ENCODE data around the gene MAST4.
"Not testable (repeated sequence)": the region's sequence is repeated elsewhere in the genome, so short reads cannot be mapped to it uniquely, and the experiment has no call there.

MAST4 gene

DNA sequence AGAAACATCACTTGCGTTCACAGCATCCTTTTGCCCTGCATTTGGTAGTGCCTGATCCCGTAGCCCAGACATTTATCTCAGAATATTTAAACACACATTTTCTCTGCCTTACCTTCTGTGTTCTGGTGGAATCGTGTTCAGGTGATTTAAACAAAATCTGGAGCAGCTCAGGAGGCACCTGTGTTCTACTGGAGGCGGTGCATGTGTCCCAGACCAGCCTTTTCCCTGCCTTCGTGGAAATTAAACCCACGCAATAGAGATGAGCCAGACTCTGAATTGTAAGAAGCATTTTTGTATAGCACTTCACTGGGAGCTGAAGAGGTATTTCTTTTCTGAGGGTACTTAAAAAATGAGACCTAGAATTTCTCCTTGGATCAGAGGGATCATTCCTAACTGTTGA lies 212.5 kb downstream of the MAST4 start:
- DNase-seq (ENCODE audit: low read depth in 2 of 2) = no peak

GRCh38 chr5:66810151-66810550 lies 214.0 kb downstream of the MAST4 start:
- DNase-seq (ENCODE audit: low read depth in 2 of 2) = no peak

DNA sequence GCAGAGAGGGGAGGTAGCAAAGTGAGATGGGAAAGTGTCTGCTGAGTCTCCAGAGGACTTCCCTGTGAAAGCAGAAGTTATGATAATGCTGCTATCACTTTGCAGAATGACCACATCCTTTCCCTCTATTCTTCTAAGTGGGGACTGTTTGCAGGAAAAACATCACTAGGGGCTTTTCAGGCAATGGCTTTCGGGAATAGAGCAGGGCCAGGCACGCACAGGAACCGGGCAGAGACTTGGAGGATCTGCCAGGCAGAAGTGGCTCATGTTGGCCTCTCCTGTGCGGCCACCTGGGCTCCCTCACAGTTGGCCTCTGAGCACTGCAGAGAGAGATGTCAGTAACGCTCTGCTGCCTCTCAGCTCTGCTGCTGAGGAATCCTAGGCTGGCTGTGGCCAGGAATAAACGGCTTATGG lies 214.7 kb downstream of the MAST4 start:
- no peak for DNase-seq (ENCODE audit: low read depth in 2 of 2)

GRCh38 chr5:66812291-66812690 lies 216.1 kb downstream of the MAST4 start:
- DNase-seq (ENCODE audit: low read depth in 2 of 2) = no peak

DNA sequence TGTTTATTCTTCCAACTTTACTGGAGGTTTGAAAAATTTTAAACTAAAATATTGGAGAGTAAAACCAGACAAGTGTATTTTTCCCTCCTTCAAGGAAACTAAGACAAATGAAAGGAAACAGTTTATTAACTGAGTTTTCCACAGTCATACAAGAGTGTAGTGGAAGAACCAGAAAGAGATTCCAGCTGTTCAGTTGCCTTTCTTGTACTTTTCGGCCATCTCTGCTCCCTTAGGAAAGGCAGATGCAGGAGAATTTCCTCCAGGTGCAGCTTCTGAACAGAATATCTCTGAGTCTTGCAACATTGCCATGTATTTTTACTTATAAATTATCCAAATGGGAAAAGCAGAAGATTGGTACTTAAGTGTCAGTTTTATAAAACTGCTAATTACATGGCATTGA lies 217.1 kb downstream of the MAST4 start:
- no peak for DNase-seq (ENCODE audit: low read depth in 2 of 2)

- DNase-seq (ENCODE audit: low read depth in 2 of 2) = no peak
These were observed 218.2 kb downstream of the MAST4 start for GRCh38 chr5:66814146-66814991.

DNA sequence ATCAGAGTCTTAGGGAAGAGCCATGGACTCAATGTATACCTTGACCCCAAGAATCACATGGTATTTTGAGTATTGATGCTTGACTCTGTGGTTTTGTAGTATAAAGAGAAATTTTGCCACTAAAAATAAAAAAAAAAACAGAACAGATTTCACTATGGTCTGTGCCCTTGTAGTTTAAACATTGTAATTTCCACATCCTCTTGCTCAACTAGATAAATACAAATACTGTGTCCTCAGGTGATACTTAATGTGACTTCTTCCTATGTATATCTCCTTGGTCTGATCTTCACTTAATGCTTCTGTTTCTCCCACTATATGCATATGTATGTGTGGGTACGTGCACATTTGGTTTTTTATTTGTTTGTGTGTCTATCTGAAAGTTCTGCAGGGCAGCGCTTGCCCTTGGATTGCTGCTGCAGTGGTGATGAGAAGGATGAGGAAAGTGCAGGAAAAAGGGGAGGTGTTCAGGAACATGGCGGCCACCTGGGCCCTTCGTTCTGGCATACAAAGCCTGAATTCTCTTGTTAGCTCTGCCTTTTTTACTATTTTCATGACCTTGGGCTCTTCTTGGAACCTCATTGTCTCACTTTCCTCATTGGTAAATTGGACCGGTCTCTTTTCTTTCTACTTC lies 222.2 kb downstream of the MAST4 start:
- no peak for DNase-seq (ENCODE audit: low read depth in 2 of 2)

- DNase-seq (ENCODE audit: low read depth in 2 of 2) = no peak
These were observed 222.7 kb downstream of the MAST4 start for GRCh38 chr5:66818935-66819328.

GRCh38 chr5:66820630-66821207 lies 224.5 kb downstream of the MAST4 start:
- DNase-seq (ENCODE audit: low read depth in 2 of 2) = no peak

- peak in 1 of 2 donors; percentile 10 for DNase-seq (ENCODE audit: low read depth in 2 of 2)
These were observed 225.7 kb downstream of the MAST4 start for GRCh38 chr5:66821688-66822429.

- DNase-seq (ENCODE audit: low read depth in 2 of 2) = not testable (repeated sequence)
These were observed 226.7 kb downstream of the MAST4 start for GRCh38 chr5:66822906-66823305.

- no peak for DNase-seq (ENCODE audit: low read depth in 2 of 2)
These were observed 228.3 kb downstream of the MAST4 start for GRCh38 chr5:66824476-66824875.

- no peak for DNase-seq (ENCODE audit: low read depth in 2 of 2)
These were observed 230.1 kb downstream of the MAST4 start for GRCh38 chr5:66826263-66826662.

DNA sequence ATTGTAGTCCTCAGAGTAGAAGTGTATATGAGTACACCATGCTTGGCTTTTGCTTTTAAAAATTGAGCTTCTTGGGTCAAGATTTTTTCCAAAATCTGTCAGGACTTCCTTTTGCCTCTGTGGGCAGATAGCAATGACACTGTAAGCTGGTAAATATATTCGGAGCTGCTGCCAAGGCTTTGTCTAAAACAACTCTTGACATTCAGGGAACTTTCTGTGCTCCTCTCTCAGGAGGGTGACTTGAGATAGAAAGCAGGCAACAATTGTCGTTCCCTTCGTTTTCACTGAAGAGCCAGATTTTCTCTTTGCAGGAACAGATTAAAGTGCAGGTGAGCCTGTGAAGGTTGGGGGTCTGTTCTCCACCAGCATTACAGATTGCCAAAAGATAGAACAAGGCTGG lies 230.5 kb downstream of the MAST4 start:
- no peak for DNase-seq (ENCODE audit: low read depth in 2 of 2)

DNA sequence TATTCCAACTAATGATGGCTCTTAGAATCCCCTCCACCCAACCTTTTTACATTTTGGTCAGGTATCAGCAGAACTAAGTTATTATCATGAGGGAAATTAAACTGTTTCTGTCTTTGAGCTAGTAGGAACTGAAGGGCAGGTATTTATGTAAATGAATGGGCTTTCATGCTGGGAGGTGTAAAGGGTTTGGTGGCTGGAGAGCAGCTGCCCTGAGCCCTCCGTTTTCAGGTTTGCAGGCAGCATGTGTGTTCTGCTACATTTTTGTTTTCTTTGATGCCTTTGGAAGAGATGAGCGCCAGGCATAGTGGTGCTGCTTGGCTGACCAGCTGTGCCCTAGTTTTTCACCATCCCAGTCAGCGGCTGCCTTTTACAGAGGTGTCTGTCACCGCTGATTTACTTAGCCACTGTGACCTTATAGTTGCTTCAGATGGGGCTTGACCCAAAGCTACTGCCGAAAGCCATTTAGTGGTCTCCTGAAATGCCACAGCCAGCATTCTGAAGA lies 231.9 kb downstream of the MAST4 start:
- no peak for DNase-seq (ENCODE audit: low read depth in 2 of 2)

- peak in 1 of 2 donors; percentile 13 for DNase-seq (ENCODE audit: low read depth in 2 of 2)
These were observed 232.6 kb downstream of the MAST4 start for GRCh38 chr5:66828548-66829357.

- DNase-seq (ENCODE audit: low read depth in 2 of 2) = no peak
These were observed 233.1 kb downstream of the MAST4 start for GRCh38 chr5:66829358-66829674.

GRCh38 chr5:66829826-66830225 lies 233.6 kb downstream of the MAST4 start:
- DNase-seq (ENCODE audit: low read depth in 2 of 2) = no peak

- no peak for DNase-seq (ENCODE audit: low read depth in 2 of 2)
These were observed 234.4 kb downstream of the MAST4 start for GRCh38 chr5:66830636-66831035.

DNA sequence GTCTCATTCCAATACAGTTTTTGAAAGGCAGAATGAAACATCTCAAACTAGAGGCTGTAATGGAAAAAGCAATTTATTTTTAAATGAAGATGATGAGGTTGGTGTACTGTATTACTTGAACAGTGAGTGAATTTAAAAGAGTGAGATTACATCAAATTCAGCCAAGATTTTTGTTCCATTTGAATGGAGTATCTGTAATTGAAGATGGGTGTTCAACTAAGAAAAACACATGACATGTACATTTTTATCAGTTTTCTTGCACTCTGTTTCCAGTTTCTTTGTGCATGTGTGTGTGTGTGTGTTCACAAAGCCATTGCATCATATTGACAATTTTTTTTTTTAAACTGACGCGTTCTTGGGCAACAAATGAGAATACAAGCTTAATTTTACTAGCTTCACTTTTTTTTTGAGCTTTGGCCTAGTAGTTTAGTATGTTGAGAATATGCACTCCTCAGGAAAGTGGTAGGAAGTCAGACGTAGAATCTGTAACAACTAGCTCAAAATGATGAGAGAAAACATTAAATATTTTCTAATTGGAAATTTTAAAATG lies 243.5 kb downstream of the MAST4 start:
- no peak for DNase-seq (ENCODE audit: low read depth in 2 of 2)

DNA sequence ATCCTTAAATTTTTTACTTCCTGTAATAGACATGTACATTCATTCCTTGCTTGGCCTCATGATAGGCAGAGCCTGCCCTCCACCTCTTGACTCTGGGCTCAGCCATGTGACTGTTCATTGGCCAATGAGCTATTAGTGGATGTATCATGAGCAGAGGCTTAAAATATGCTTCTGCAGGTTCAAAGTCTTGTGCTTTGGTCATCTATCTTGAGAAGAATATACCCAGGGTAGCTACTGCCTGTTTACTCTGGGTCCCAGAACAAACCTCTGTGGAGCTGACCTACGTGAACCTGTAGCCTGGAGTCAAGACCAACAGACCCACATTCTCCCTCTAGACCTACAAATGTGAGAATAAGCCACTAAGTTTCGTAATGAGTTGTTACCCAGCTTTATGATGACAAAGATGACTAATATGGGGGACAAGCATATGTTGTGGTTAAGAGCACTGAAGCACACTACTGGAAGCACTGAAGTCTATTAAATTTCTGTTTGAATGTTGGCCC lies 244.4 kb downstream of the MAST4 start:
- DNase-seq (ENCODE audit: low read depth in 2 of 2) = no peak
